Stimulated activated CD8-positive, alpha-beta memory T cell treated with anti-CD3 and anti-CD28 coated beads, Interleukin-15, amount 100 ng/mL, for 48 hours (primary cell): ENCODE results near the gene SBDS.
"Not testable (repeated sequence)": the region's sequence is repeated elsewhere in the genome, so short reads cannot be mapped to it uniquely, and the experiment has no call there.

Experiments used
- DNase-seq, 2 donors: peaks; one replicate each; pipeline ENCODE4 v3.0.0-alpha.2; 2020; ENCODE audit warnings: low read depth in 2 of 2

The SBDS gene

GRCh38 chr7:66994691-66995049 is 716 bp downstream of the SBDS start:
- peak; percentile 5 to 35 for DNase-seq

GRCh38 chr7:66994051-66994450 is 1.3 kb downstream of the SBDS start:
- not testable (repeated sequence) for DNase-seq

GRCh38 chr7:66989552-66989951 is 5.8 kb downstream of the SBDS start:
- not testable (repeated sequence) for DNase-seq

GRCh38 chr7:66980336-66980735 is 15.1 kb downstream of the SBDS start:
- not testable (repeated sequence) for DNase-seq

- not testable (repeated sequence) for DNase-seq
Measured at GRCh38 chr7:66979013-66979412, 16.4 kb downstream of the SBDS start.

- DNase-seq = not testable (repeated sequence)
Measured at GRCh38 chr7:66978312-66978711, 17.1 kb downstream of the SBDS start.

- DNase-seq = no peak
Measured at GRCh38 chr7:66974986-66975590, 20.3 kb downstream of the SBDS start.

GRCh38 chr7:66970310-66970709 is 25.1 kb downstream of the SBDS start:
- DNase-seq = no peak

GRCh38 chr7:66969001-66969400 is 26.4 kb downstream of the SBDS start:
- not testable (repeated sequence) for DNase-seq

- DNase-seq = no peak
Measured at GRCh38 chr7:66967029-66967428, 28.4 kb downstream of the SBDS start.

GRCh38 chr7:66964411-66964810 is 31.0 kb downstream of the SBDS start:
- no peak for DNase-seq

GRCh38 chr7:66961096-66961495 is 34.3 kb downstream of the SBDS start:
- no peak for DNase-seq

- no peak for DNase-seq
Measured at GRCh38 chr7:66960192-66960591, 35.2 kb downstream of the SBDS start.

GRCh38 chr7:66958538-66959350 is 36.6 kb downstream of the SBDS start:
- no peak for DNase-seq

- no peak for DNase-seq
Measured at GRCh38 chr7:66957595-66958290, 37.6 kb downstream of the SBDS start.

GRCh38 chr7:66953044-66953427 is 42.4 kb downstream of the SBDS start:
- DNase-seq = no peak

- no peak for DNase-seq
Measured at GRCh38 chr7:66952343-66953043, 42.9 kb downstream of the SBDS start.

GRCh38 chr7:66950763-66951162 is 44.6 kb downstream of the SBDS start:
- no peak for DNase-seq

- no peak for DNase-seq
Measured at GRCh38 chr7:66950311-66950710, 45.1 kb downstream of the SBDS start.

- DNase-seq = no peak
Measured at GRCh38 chr7:66948480-66949109, 46.8 kb downstream of the SBDS start.

- DNase-seq = no peak
Measured at GRCh38 chr7:66946545-66946944, 48.8 kb downstream of the SBDS start.

- no peak for DNase-seq
Measured at GRCh38 chr7:66939325-66939724, 56.1 kb downstream of the SBDS start.
